Breast epithelium (tissue), 3 donors: Measurements from ENCODE around the gene PERP.

Experiments used
- CTCF ChIP-seq, 3 donors: fragments of 450-650 bp; IDR thresholded peaks; one replicate each; pipeline ENCODE4 v1.5.1; 2016 to 2017; ENCODE audit warnings: antibody characterized with exemption in 3 of 3, mild to moderate bottlenecking in 3 of 3, moderate library complexity in 3 of 3
- POLR2A ChIP-seq: fragments of 450-650 bp; IDR thresholded peaks from one replicate; pipeline ENCODE4 v1.6.1; 2016; ENCODE audit warnings: antibody characterized with exemption, mild to moderate bottlenecking, moderate library complexity

GRCh38 chr6:138092686-138093085, 14.5 kb downstream of the PERP start:
- TF ChIP-seq CTCF (IDR thresholded peaks at IDR 0.05), result no peak
- no peak for TF ChIP-seq POLR2A
